ENCODE results near the gene DNAL1.
A peak's percentile ranks its signal among the peaks of the same experiment; 100 is the strongest.

DNAL1 gene

GRCh38 chr14:73725116-73726024 is 80.6 kb downstream of the DNAL1 start:
- no peak for DNase-seq

DNA sequence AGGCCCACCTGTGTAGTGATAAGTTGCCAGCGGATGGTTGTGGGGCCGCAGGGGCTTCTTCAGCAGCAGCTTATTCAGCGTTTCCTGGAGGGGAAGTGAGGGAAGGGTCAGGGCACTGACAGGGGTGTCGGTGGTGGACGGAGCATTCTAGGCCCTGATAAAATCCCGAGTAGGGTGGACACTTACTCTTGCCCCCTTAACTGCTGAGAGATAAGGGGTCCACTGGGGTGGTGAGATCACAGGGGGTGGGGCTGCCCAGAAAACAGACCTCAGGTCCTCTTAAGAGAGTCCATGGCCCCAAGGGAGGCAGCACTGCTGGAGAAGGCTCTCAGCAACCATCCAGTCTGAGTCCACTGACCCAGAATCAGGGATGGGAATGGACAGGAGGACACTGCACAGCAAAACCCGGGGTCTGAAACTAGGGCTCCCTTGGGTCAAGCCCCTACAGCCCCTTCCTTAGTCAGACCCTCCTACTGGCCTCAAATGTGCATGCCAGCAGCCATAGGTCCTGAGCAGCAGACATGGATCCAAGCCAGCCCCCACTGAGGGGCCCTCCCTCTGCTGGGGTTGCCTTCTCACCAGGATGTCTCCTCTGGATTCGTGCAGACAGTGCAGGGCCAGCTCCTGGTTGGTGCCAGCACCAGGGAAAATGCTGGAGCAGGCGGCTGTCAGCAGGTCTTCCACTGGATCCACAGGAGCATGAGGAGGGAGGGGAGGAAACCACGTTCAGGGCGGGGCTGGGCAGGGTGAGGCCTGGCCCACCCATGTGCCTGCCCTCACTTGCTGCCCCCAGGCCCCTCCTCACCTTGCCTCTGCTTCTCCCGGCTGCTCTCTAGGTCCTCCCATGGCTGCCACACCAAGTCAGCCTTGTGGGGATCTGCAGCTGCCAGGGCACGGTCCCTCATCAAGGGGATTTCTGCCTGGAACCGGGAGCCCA is 81.5 kb downstream of the DNAL1 start:
- no peak for DNase-seq

GRCh38 chr14:73727166-73727565 is 82.4 kb downstream of the DNAL1 start:
- no peak for DNase-seq

GRCh38 chr14:73728717-73729330 is 84.0 kb downstream of the DNAL1 start:
- peak; percentile 91 for DNase-seq

- DNase-seq: no peak
These were observed 84.9 kb downstream of the DNAL1 start for GRCh38 chr14:73729556-73730265.

DNA sequence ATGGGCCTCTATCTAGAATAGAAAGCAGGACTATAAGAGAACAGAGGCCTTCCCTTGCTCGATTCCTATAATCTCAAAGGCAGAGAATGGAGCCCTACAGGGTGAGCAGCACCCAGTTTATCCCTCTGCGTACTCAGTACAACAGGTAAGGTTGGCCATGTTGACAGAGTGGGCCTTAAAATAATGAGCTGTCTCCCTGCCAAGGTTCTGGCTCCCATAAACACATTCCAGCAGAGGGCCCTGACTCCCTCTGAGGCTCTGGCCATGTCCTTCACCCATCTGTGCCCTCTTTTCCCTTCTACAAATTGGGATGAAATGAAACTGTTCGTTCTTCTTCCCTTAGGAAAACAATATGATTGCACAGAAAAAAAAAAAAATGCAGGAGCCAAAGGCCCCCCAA is 86.3 kb downstream of the DNAL1 start:
- no peak for DNase-seq

DNA sequence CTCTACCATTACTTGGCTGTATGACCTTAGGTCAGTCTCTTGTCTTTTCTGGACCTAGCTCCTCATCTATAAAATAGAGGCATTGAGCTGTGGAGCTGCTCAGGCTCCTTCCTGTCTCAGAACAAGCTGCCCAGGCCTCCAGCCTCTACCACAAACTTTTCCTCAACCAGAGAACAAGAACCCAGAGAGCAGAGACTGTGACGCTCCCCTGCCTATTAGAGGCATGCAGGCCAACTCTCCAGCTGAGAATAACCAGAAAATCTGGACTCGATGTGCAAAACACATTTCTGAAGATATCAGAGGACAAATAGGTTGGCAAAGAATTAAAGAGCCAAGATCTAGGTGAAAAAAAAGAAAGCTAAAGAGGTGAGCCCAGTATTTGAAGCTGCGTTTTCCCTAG is 87.2 kb downstream of the DNAL1 start:
- DNase-seq: no peak

DNA sequence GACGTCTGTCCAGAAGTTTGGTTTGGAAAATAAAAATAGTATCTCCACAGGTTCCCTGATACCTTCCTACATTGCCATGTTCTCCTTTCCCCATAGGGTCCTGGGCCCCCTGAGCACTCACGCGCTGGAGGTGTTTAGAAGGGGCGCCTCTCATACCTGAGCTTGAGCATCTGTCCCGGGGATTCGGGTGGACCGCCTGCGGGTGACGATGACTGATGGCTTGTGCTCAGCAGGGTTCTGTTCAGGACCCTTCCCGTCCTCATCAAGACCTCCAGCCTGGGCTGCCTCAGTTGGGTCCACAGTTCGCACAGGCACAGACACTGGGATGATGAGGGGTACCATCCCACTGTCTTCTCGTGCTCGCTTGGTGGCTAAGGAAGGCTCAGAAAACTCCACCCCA is 92.1 kb downstream of the DNAL1 start:
- DNase-seq: no peak

DNA sequence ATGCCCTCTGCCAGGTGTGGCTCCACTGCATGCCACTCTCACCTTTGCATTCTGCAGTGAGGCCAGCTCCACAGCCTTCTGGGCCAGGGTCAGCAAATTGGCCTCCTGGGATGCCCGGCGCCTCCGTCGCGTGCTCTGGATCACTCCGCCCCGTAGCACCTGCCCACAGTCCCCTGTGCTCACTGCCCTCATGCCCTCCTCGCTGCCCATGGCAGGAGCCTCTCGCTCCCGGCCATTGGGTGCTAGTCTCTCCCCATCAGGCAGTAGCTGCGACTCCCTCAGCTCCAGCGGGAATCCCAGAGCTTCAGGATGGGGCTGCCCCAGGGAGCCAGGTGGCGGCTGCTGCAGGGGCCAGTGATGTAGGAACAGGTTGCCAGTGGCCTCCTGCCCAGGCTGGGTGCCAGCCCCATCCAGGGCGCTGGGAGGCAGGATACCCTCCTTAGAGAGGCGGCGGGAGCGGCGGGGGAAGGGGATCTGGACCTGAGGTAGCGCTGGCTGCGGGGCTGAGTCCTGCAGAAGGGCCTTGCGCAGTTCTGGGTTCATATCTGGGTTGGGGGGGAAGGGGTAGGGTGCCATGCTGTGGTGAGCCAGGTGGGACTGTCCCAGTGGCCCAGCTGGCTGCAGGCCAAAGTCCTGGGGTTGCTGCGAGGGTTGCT is 93.9 kb downstream of the DNAL1 start:
- DNase-seq: no peak

- DNase-seq: no peak
These were observed 94.5 kb downstream of the DNAL1 start for GRCh38 chr14:73739174-73739898.

GRCh38 chr14:73739899-73740617 is 95.3 kb downstream of the DNAL1 start:
- no peak for DNase-seq

GRCh38 chr14:73740618-73741326 is 96.0 kb downstream of the DNAL1 start:
- no peak for DNase-seq

GRCh38 chr14:73741386-73741875 is 96.6 kb downstream of the DNAL1 start:
- DNase-seq: peak; percentile 67

DNA sequence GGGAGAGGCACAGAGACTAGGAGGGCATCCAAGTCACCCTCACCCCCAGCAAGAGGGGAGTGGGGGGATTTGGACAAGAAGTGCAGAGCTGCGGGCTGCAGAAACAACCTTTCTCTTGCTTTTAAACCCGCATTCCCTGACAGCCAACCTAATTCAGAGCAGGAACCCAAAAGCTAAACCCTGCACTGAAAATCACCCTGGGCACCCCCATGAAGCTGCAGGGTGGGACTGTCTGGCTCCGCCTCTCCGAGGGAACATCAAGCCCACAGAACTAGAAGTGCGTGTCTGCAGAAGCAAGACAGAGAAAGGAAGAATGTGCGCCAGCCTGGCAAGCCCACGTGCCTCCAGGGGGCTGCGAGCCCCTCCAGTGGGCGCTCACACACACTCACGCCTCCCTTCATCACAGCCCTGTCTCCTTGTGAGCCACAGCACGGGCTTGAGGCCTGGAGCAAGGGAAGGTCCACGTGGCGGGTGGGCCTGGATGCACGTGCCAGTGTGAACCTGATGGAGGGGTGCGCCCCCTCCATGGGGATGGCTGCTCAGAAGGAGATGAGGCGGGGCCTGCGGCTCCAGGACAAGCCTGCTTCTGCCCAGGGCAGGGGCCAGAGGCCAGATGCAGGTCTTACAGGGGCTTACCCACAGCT is 97.2 kb downstream of the DNAL1 start:
- no peak for DNase-seq

- no peak for DNase-seq
These were observed 97.9 kb downstream of the DNAL1 start for GRCh38 chr14:73742520-73743238.

GRCh38 chr14:73743431-73743931 is 98.7 kb downstream of the DNAL1 start:
- DNase-seq: peak; percentile 41

GRCh38 chr14:73744175-73744867 is 99.5 kb downstream of the DNAL1 start:
- DNase-seq: no peak
